OCI-LY1 (cell line): ENCODE data around the gene FRK.

ENCODE experiments used
- CTCF ChIP-seq: fragments of 200-600 bp; sonication (generic), shearing (Covaris generic); IDR thresholded peaks from 2 replicates; pipeline ENCODE4 v1.5.1; 2017; ENCODE audit warnings: mild to moderate bottlenecking, antibody characterized with exemption, low read length, moderate library complexity, mixed read lengths
- EZH2 ChIP-seq: fragments of 200-600 bp; sonication (generic), shearing (Covaris generic); IDR thresholded peaks from 2 replicates; pipeline ENCODE4 v1.8.0; 2017; ENCODE audit warnings: borderline replicate concordance, mixed run types, mild to moderate bottlenecking, antibody characterized with exemption, low read length, moderate library complexity, mixed read lengths

GRCh38 chr6:116025405-116025804 is 35.3 kb downstream of the FRK start:
- TF ChIP-seq CTCF, result no peak
- TF ChIP-seq EZH2, result no peak
